Stimulated activated naive CD4-positive, alpha-beta T cell treated with Interleukin-2 at 50 U/mL for 16 hours (primary cell): ENCODE data around the gene THAP3.
A peak's percentile ranks its signal among the peaks of the same experiment; 100 is the strongest.

Experiments
- DNase-seq: peaks from one replicate; lab custom pipeline; 2025; lab: John Stamatoyannopoulos, UW

Gene THAP3

GRCh38 chr1:6612641-6613360 lies 11.9 kb upstream of the THAP3 start:
- DNase-seq: no peak

GRCh38 chr1:6613361-6614018 lies 11.2 kb upstream of the THAP3 start, which contains the start of gene PHF13:
Gene PHF13, plus strand, starts transcription at chr1:6613731. Its CDS starts 336 bp downstream, at chr1:6614067.
- DNase-seq: peak; percentile 99

GRCh38 chr1:6614019-6614928 lies 10.4 kb upstream of the THAP3 start:
- peak; percentile 62 for DNase-seq

GRCh38 chr1:6614929-6615785 lies 9.5 kb upstream of the THAP3 start:
- peak; percentile 6 for DNase-seq

GRCh38 chr1:6619045-6619444 lies 5.6 kb upstream of the THAP3 start:
- no peak for DNase-seq

GRCh38 chr1:6621429-6622391 lies 3.0 kb upstream of the THAP3 start:
- DNase-seq: no peak

GRCh38 chr1:6622396-6623152 lies 2.1 kb upstream of the THAP3 start:
- DNase-seq: no peak

GRCh38 chr1:6623269-6623965 lies 1.3 kb upstream of the THAP3 start:
- DNase-seq: no peak

GRCh38 chr1:6625584-6626149 lies 999 bp downstream of the THAP3 start:
- DNase-seq: peak; percentile 6

GRCh38 chr1:6627031-6627430 lies 2.4 kb downstream of the THAP3 start:
- no peak for DNase-seq

- DNase-seq: no peak
These were observed 3.3 kb downstream of the THAP3 start for GRCh38 chr1:6627841-6628545.

GRCh38 chr1:6628971-6629479 lies 4.4 kb downstream of the THAP3 start:
- DNase-seq: no peak

GRCh38 chr1:6630027-6630426 lies 5.4 kb downstream of the THAP3 start:
- DNase-seq: no peak

- no peak for DNase-seq
These were observed 6.4 kb downstream of the THAP3 start for GRCh38 chr1:6631058-6631457.

GRCh38 chr1:6632588-6633514 lies 8.2 kb downstream of the THAP3 start:
- DNase-seq: no peak

GRCh38 chr1:6634371-6635052 lies 9.8 kb downstream of the THAP3 start:
- peak; percentile 28 for DNase-seq
